Natural killer cell (primary cell): ENCODE results near the gene PROM1. TPM values are rescaled to one million over a fixed set of nuclear protein-coding genes. Genes with fewer than 3 reads are reported as not detected.
A peak's percentile ranks its signal among the peaks of the same experiment; 100 is the strongest.

ENCODE experiments used
- ATAC-seq, 3 donors: fragments of 150-1000 bp in 2 of 3; fragments of 200-7000 bp in 1 of 3; cut with Tn5 transposase; 1 replicate in 1 of 3; 2 replicates in 2 of 3; pipeline ENCODE4 v1.10.0; 2021; ENCODE audit warnings: mild to moderate bottlenecking in 2 of 3, moderate library complexity in 2 of 3
- DNase-seq, 2 donors: peaks; one replicate each; pipeline versions ENCODE4 v3.0.0 to v3.0.0-alpha.2; 2013 to 2021; ENCODE audit warnings: mixed read lengths in 1 of 2
- H3K27ac ChIP-seq: one replicate; pipeline ENCODE4 v1.5.1; 2013; ENCODE audit warnings: mild to moderate bottlenecking, low read length
- H3K27me3 ChIP-seq: one replicate; pipeline ENCODE4 v1.6.1; 2013; ENCODE audit warnings: low read length; ENCODE audit not compliant: control insufficient read depth, insufficient read depth
- H3K36me3 ChIP-seq: one replicate; pipeline ENCODE4 v1.6.1; 2013; ENCODE audit warnings: low read length; ENCODE audit not compliant: control insufficient read depth, insufficient read depth
- H3K4me1 ChIP-seq: one replicate; pipeline ENCODE4 v1.6.1; 2013; ENCODE audit warnings: low read length; ENCODE audit not compliant: control insufficient read depth, insufficient read depth
- H3K4me3 ChIP-seq: one replicate; pipeline ENCODE4 v1.5.1; 2013; ENCODE audit warnings: low read length
- H3K9me3 ChIP-seq: one replicate; pipeline ENCODE4 v1.6.1; 2013; ENCODE audit warnings: low read length; ENCODE audit not compliant: control insufficient read depth, insufficient read depth
- H3K27ac Mint-ChIP-seq, 2 donors: one replicate each; pipeline ENCODE4 v1.8.0; 2022; ENCODE audit warnings: mild to moderate bottlenecking in 2 of 2, mixed read lengths in 2 of 2, moderate library complexity in 1 of 2
- H3K27me3 Mint-ChIP-seq, 2 donors: one replicate each; pipeline ENCODE4 v1.8.0; 2022; ENCODE audit warnings: low read depth in 2 of 2, mixed read lengths in 2 of 2
- H3K36me3 Mint-ChIP-seq: one replicate; pipeline ENCODE4 v1.8.0; 2022; ENCODE audit warnings: mixed read lengths
- H3K4me1 Mint-ChIP-seq, 2 donors: one replicate each; pipeline ENCODE4 v1.8.0; 2022; ENCODE audit warnings: mixed read lengths in 2 of 2
- H3K4me3 Mint-ChIP-seq: one replicate; pipeline ENCODE4 v1.8.0; 2022; ENCODE audit warnings: mild to moderate bottlenecking, moderate library complexity, mixed read lengths
- H3K9me3 Mint-ChIP-seq, 2 donors: one replicate each; pipeline ENCODE4 v1.8.0; 2022; ENCODE audit warnings: mixed read lengths in 2 of 2
- WGBS: methylation state at CpG from one replicate; pipeline ENCODE4 v1.1.7; 2013; ENCODE audit warnings: missing lambda C conversion rate; ENCODE audit not compliant: insufficient coverage; 5-methylcytosine and 5-hydroxymethylcytosine counted together
- intact Hi-C: fragments of 100-400 bp; cut with micrococcal nuclease; formaldehyde crosslinking; loops from one replicate; pipeline ENCODE4 v1.14.2; 2022
- total RNA-seq, 4 donors: library from RNA; stranded (reverse); fragments of 120-200 nt in 1 of 4; gene quantifications; one replicate each; pipeline versions ENCODE4 v1.2.3 to v1.2.4, GENCODE V29; 2013 to 2022
- TF ChIP-seq, protein P1 (sequence below): fragments of 200-600 bp; IDR thresholded peaks from one replicate; pipeline ENCODE4 v1.8.0; 2022; ENCODE audit warnings: antibody characterized with exemption

The PROM1 gene
- total RNA-seq, 3 donors from 2014 or later (not counting 1 experiment from before 2014, with no cell fraction given) = not detected

DNA sequence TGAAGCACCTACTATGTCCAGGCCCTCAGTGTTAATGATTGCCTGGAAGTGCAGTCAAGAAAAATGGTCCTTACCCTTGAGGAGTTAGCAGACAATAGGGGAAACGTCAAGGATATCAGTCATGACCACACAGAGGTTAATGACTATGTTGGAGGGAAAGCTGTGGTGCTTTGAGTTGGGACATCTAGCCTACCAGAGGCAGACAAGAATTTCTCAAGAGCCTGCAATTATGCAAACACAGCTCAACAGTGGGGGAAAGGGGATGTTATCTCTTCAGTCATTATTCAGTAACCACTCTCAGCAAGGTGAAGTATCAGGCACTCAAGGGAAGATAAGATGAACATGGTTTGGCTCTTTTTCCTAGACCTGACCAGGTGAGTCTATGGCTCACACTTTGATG lies 138.3 kb downstream of the PROM1 start:
- H3K27ac Mint-ChIP-seq = peak overlapping the region in 1 of 2 donors; percentile 67
- Histone ChIP-seq H3K9me3 (no peaks in the 10 kb centered on the region), H3K4me3 (no peak overlapping the region), H3K27ac (no peak overlapping the region), H3K27me3 (no peaks in the 10 kb centered on the region), H3K36me3 (no peaks in the 10 kb centered on the region), H3K4me1 (peaks cover 5% of the 10 kb centered on the region)
- TF ChIP-seq, protein P1, sequence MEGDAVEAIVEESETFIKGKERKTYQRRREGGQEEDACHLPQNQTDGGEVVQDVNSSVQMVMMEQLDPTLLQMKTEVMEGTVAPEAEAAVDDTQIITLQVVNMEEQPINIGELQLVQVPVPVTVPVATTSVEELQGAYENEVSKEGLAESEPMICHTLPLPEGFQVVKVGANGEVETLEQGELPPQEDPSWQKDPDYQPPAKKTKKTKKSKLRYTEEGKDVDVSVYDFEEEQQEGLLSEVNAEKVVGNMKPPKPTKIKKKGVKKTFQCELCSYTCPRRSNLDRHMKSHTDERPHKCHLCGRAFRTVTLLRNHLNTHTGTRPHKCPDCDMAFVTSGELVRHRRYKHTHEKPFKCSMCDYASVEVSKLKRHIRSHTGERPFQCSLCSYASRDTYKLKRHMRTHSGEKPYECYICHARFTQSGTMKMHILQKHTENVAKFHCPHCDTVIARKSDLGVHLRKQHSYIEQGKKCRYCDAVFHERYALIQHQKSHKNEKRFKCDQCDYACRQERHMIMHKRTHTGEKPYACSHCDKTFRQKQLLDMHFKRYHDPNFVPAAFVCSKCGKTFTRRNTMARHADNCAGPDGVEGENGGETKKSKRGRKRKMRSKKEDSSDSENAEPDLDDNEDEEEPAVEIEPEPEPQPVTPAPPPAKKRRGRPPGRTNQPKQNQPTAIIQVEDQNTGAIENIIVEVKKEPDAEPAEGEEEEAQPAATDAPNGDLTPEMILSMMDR = no peak
- intact Hi-C loops = no loop called here
- DNase-seq (no peak), ATAC-seq (peak in 1 of 3 donors; percentile 49)
- no peak overlapping the region for H3K4me3 Mint-ChIP-seq
- H3K36me3 Mint-ChIP-seq = no peaks in the 10 kb centered on the region
- H3K27me3 Mint-ChIP-seq = no peaks in the 10 kb centered on the region
- WGBS = 61% methylated on average over 1 of the region's 1 CpG
- H3K4me1 Mint-ChIP-seq = peaks cover 7 to 19% of the 10 kb centered on the region in 2 donors
- H3K9me3 Mint-ChIP-seq = no peaks in the 10 kb centered on the region

DNA sequence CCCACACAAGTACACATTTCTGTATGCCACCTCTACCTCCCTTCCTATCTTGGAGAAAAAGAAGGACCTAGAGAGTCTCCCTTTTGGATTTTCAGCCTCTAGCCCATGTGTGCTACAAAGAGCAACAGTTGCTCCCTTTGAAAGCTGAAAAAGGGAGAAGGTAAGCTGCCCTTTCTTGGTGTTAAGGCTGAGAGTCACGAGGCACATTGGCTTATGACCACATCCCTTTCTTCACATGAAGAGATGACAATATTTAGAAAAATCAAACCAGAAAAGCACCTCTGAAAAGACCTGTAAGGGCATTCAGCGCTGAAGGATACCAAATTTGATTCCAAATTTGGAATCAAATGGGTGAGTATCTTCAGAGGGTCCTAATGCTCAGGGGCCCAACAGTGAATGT lies 138.9 kb downstream of the PROM1 start:
- Mint-ChIP-seq H3K27me3 (peaks cover 0 to 3% of the 10 kb centered on the region in 2 donors), H3K36me3 (no peaks in the 10 kb centered on the region), H3K4me1 (peaks cover 7 to 19% of the 10 kb centered on the region in 2 donors), H3K9me3 (no peaks in the 10 kb centered on the region), H3K27ac (peak overlapping the region in 1 of 2 donors; percentile 67), H3K4me3 (no peak overlapping the region)
- TF ChIP-seq, protein P1 = no peak
- peak; percentile 48 to 74 (median 52) for ATAC-seq
- WGBS = 38% methylated on average over 2 of the region's 2 CpGs
- no peak overlapping the region for H3K4me3 ChIP-seq
- DNase-seq = no peak
- H3K27ac ChIP-seq = no peak overlapping the region
- no peaks in the 10 kb centered on the region for H3K36me3 ChIP-seq
- H3K9me3 ChIP-seq = no peaks in the 10 kb centered on the region
- no peaks in the 10 kb centered on the region for H3K27me3 ChIP-seq
- peaks cover 5% of the 10 kb centered on the region for H3K4me1 ChIP-seq
- intact Hi-C loops = no loop called here

DNA sequence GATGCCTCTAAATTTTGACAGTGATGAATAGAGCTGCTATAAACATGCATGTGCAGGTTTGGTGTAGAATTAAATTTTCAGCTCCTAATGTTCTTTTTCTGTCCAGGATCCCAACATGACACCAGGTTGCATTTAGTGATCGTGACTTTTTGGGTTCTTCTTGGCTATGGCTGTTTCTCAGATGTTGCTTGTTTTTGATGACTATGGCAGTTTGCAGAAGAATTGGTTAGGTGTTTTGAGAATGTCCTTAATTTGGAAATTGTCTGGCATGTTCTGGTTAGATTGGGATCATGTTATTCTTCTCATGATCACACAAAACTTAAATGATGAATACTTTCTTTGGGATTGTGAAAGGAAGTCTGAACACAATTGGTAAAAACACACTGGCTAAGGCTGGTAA lies 141.5 kb downstream of the PROM1 start:
- Histone ChIP-seq H3K4me3 (no peak overlapping the region), H3K9me3 (no peaks in the 10 kb centered on the region), H3K27ac (no peak overlapping the region), H3K36me3 (no peaks in the 10 kb centered on the region), H3K4me1 (peaks cover 5% of the 10 kb centered on the region), H3K27me3 (no peaks in the 10 kb centered on the region)
- no peak for DNase-seq
- no peaks in the 10 kb centered on the region for H3K9me3 Mint-ChIP-seq
- H3K4me3 Mint-ChIP-seq = no peak overlapping the region
- WGBS = 91% methylated on average over 1 of the region's 1 CpG
- peaks cover 7 to 21% of the 10 kb centered on the region in 2 donors for H3K4me1 Mint-ChIP-seq
- TF ChIP-seq, protein P1 = no peak
- peaks cover 0 to 3% of the 10 kb centered on the region in 2 donors for H3K27me3 Mint-ChIP-seq
- intact Hi-C loops = no loop called here
- no peak overlapping the region for H3K27ac Mint-ChIP-seq
- ATAC-seq = no peak
- H3K36me3 Mint-ChIP-seq = no peaks in the 10 kb centered on the region

GRCh38 chr4:15938640-15939039 lies 145.2 kb downstream of the PROM1 start, which contains the start of gene FGFBP1:
FGFBP1 (minus strand) TSS chr4:15938740; CDS start chr4:15936632, 2,108 bp downstream.
- intact Hi-C loops = no loop called here
- H3K9me3 Mint-ChIP-seq = no peaks in the 10 kb centered on the region

More at GRCh38 chr4:15938640-15939039, 145.2 kb downstream of the PROM1 start, which contains the start of gene FGFBP1:
- no CpG with 5 or more reads among the region's 4 CpGs for WGBS
- Histone ChIP-seq H3K27ac (no peak within 1 kb of the TSS), H3K4me1 (no peaks in the 10 kb centered on the region), H3K9me3 (no peaks in the 10 kb centered on the region), H3K4me3 (no peak within 1 kb of the TSS), H3K27me3 (no peaks in the 10 kb centered on the region), H3K36me3 (no peaks in the 10 kb centered on the region)
- Mint-ChIP-seq H3K4me3 (no peak within 1 kb of the TSS), H3K4me1 (peaks cover 0 to 8% of the 10 kb centered on the region in 2 donors), H3K36me3 (no peaks in the 10 kb centered on the region), H3K27ac (no peak within 1 kb of the TSS), H3K27me3 (peaks cover 0 to 7% of the 10 kb centered on the region in 2 donors)
- no peak for DNase-seq
- no peak for ATAC-seq
- TF ChIP-seq, protein P1 = no peak
